Activated B cell treated with CpG ODN at 0.5 μM for 24 hours (primary cell): ENCODE measurements around the gene ALG12. TPM values are rescaled to one million over a fixed set of nuclear protein-coding genes. Genes with fewer than 3 reads are reported as not detected.

ENCODE experiments used
- ATAC-seq: fragments of 200-7000 bp; cut with Tn5 transposase; one replicate; pipeline ENCODE4 v1.10.0; 2021; ENCODE audit warnings: low read depth, mild to moderate bottlenecking, moderate library complexity
- CTCF ChIA-PET: fragments of 350-600 bp; sonication (Branson Sonifier 250); formaldehyde crosslinking; loops from one replicate; lab custom pipeline; 2021; ENCODE audit warnings: antibody characterized with exemption; lab: Charles Lee
- POLR2A ChIA-PET: fragments of 350-600 bp; sonication (Branson Sonifier 250); formaldehyde crosslinking; loops from one replicate; lab custom pipeline; 2021; ENCODE audit warnings: antibody characterized with exemption; lab: Charles Lee
- DNase-seq: peaks from one replicate; pipeline ENCODE4 v3.0.0; 2022
- H3K27ac Mint-ChIP-seq: one replicate; pipeline ENCODE4 v1.8.0; 2020; ENCODE audit warnings: mixed read lengths
- H3K27me3 Mint-ChIP-seq: one replicate; pipeline ENCODE4 v1.8.0; 2021; ENCODE audit warnings: mixed read lengths
- H3K36me3 Mint-ChIP-seq: one replicate; pipeline ENCODE4 v1.8.0; 2021; ENCODE audit warnings: low read depth, mixed read lengths
- H3K4me1 Mint-ChIP-seq: one replicate; pipeline ENCODE4 v1.8.0; 2021; ENCODE audit warnings: mixed read lengths
- H3K4me3 Mint-ChIP-seq: one replicate; pipeline ENCODE4 v1.8.0; 2020; ENCODE audit warnings: mild to moderate bottlenecking, mixed read lengths
- H3K9me3 Mint-ChIP-seq: one replicate; pipeline ENCODE4 v1.8.0; 2020; ENCODE audit warnings: mixed read lengths
- intact Hi-C: fragments of 100-400 bp; cut with micrococcal nuclease; formaldehyde crosslinking; loops from one replicate; pipeline ENCODE4 v1.15.1; 2024
- total RNA-seq: library from RNA; stranded (reverse); gene quantifications from 2 replicates; pipeline ENCODE4 v1.2.3, GENCODE V29; 2022
- TF ChIP-seq, protein P1 (sequence below): fragments of 200-600 bp; IDR thresholded peaks from one replicate; pipeline ENCODE4 v1.8.0; 2022; ENCODE audit warnings: antibody characterized with exemption, mild to moderate bottlenecking

ALG12 gene
- total RNA-seq, 1 donor from 2014 or later = 18.2 TPM

DNA sequence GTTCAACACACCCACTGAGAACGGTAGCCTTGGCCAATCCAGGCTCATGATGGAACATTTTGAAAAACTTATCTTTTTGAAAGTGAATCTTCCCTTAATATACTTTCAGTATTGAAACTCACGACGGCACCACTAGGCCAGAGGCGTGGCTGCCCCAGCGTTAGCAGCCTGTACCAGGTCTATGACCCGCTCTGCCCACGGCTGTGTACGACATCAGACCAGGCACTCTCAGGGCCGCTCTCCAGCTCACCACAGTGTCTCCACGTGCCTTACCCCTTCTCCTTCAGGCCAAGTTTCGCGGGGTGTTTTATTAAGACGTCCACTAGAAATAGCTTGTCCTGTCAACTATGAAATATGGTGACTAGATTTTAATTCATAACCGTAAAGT lies 31.2 kb downstream of the ALG12 start:
- Mint-ChIP-seq H3K9me3 (no peaks in the 10 kb centered on the region), H3K36me3 (peaks cover 83% of the 10 kb centered on the region), H3K4me1 (no peaks in the 10 kb centered on the region), H3K27ac (no peak overlapping the region), H3K4me3 (no peak overlapping the region), H3K27me3 (no peaks in the 10 kb centered on the region)
- ChIA-PET POLR2A (no interaction called here), CTCF (no interaction called here)
- intact Hi-C loops = no loop called here
- no peak for DNase-seq
- TF ChIP-seq, protein P1, sequence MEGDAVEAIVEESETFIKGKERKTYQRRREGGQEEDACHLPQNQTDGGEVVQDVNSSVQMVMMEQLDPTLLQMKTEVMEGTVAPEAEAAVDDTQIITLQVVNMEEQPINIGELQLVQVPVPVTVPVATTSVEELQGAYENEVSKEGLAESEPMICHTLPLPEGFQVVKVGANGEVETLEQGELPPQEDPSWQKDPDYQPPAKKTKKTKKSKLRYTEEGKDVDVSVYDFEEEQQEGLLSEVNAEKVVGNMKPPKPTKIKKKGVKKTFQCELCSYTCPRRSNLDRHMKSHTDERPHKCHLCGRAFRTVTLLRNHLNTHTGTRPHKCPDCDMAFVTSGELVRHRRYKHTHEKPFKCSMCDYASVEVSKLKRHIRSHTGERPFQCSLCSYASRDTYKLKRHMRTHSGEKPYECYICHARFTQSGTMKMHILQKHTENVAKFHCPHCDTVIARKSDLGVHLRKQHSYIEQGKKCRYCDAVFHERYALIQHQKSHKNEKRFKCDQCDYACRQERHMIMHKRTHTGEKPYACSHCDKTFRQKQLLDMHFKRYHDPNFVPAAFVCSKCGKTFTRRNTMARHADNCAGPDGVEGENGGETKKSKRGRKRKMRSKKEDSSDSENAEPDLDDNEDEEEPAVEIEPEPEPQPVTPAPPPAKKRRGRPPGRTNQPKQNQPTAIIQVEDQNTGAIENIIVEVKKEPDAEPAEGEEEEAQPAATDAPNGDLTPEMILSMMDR = no peak
- ATAC-seq = no peak

DNA sequence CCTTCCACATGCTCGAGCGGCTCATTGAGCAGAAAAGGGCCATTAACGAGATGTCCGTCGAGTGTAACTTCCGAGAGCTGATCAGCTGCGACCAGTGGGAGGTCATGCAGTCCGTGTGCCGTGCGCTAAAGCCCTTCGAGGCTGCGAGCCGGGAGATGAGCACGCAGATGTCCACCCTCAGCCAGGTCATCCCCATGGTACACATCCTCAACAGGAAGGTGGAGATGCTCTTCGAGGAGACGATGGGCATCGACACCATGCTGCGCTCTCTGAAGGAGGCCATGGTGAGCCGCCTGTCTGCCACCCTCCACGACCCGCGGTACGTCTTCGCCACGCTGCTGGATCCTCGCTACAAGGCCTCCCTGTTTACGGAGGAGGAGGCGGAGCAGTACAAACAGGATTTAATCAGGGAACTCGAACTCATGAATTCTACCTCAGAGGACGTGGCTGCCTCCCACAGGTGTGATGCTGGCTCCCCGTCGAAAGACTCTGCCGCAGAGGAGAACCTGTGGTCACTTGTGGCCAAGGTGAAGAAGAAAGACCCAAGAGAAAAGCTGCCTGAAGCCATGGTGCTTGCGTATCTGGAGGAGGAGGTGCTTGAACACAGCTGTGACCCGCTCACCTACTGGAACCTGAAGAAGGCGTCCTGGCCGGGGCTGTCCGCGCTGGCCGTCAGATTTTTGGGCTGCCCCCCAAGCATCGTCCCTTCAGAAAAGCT lies 31.7 kb downstream of the ALG12 start:
- ATAC-seq = no peak
- CTCF ChIA-PET = no interaction called here

DNA sequence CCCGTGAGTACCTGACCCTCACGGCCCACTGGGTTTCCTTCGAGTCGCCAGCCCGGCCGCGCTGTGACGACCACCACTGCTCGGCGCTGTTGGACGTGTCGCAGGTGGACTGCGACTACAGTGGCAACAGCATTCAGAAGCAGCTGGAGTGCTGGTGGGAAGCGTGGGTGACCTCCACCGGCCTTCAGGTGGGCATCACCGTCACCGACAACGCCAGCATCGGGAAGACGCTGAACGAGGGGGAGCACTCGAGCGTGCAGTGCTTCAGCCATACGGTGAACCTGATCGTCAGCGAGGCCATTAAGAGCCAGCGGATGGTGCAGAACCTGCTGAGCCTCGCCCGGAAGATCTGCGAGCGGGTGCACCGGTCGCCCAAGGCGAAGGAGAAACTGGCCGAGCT lies 32.4 kb downstream of the ALG12 start:
- no peak for ATAC-seq
- intact Hi-C loops = no loop called here
- H3K4me3 Mint-ChIP-seq = no peak overlapping the region
- peaks cover 8% of the 10 kb centered on the region for H3K4me1 Mint-ChIP-seq
- no peak for DNase-seq
- H3K27me3 Mint-ChIP-seq = no peaks in the 10 kb centered on the region
- no peak overlapping the region for H3K27ac Mint-ChIP-seq
- POLR2A ChIA-PET = no interaction called here
- TF ChIP-seq, protein P1 = no peak
- H3K9me3 Mint-ChIP-seq = no peaks in the 10 kb centered on the region
- CTCF ChIA-PET = no interaction called here
- H3K36me3 Mint-ChIP-seq = peaks cover 76% of the 10 kb centered on the region

More for the DNA sequence above, 31.7 kb downstream of the ALG12 start:
- TF ChIP-seq, protein P1 = no peak
- Mint-ChIP-seq H3K27ac (no peak overlapping the region), H3K9me3 (no peaks in the 10 kb centered on the region), H3K4me3 (no peak overlapping the region), H3K27me3 (no peaks in the 10 kb centered on the region), H3K4me1 (peaks cover 5% of the 10 kb centered on the region), H3K36me3 (peaks cover 81% of the 10 kb centered on the region)
- intact Hi-C loops = no loop called here
- POLR2A ChIA-PET = no interaction called here
- no peak for DNase-seq

- Mint-ChIP-seq H3K4me3 (no peak overlapping the region), H3K4me1 (peaks cover 10% of the 10 kb centered on the region), H3K36me3 (peaks cover 71% of the 10 kb centered on the region), H3K27me3 (no peaks in the 10 kb centered on the region), H3K27ac (no peak overlapping the region), H3K9me3 (no peaks in the 10 kb centered on the region)
- TF ChIP-seq, protein P1 = no peak
- intact Hi-C loops = no loop called here
- ATAC-seq (no peak), DNase-seq (no peak)
- ChIA-PET CTCF (no interaction called here), POLR2A (no interaction called here)
Measured at GRCh38 chr22:49885281-49885680, 33.0 kb downstream of the ALG12 start.

DNA sequence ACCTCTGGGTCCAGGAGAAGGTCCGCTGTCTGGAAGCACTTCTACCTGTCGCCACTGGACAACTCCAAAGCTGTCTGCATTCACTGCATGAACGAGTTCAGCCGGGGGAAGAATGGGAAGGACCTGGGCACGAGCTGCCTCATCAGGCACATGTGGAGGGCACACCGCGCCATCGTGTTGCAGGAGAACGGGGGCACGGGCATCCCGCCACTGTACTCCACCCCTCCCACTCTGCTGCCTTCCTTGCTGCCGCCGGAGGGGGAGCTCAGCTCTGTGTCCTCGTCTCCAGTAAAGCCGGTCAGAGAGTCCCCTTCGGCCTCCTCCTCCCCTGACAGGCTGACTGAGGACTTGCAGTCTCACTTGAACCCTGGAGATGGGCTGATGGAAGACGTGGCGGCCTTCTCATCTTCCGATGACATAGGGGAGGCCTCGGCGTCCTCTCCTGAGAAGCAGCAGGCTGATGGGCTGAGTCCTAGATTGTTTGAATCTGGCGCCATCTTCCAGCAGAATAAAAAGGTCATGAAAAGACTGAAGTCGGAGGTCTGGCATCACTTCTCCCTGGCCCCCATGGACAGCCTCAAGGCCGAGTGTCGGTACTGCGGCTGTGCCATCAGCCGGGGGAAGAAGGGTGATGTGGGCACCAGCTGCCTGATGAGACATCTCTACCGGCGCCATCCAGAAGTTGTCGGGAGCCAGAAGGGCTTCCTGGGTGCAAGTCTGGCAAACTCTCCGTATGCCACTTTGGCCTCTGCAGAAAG lies 33.6 kb downstream of the ALG12 start:
- H3K4me1 Mint-ChIP-seq = peaks cover 15% of the 10 kb centered on the region
- no peaks in the 10 kb centered on the region for H3K27me3 Mint-ChIP-seq
- H3K27ac Mint-ChIP-seq = no peak overlapping the region
- no peak overlapping the region for H3K4me3 Mint-ChIP-seq
- DNase-seq (no peak), ATAC-seq (no peak)
- intact Hi-C loops = no loop called here
- POLR2A ChIA-PET = no interaction called here
- H3K36me3 Mint-ChIP-seq = peaks cover 65% of the 10 kb centered on the region
- TF ChIP-seq, protein P1 = no peak
- H3K9me3 Mint-ChIP-seq = no peaks in the 10 kb centered on the region
- CTCF ChIA-PET = no interaction called here
